ENCODE results near the gene ERBB2.

- TF ChIP-seq POLR2AphosphoS5 (IDR thresholded peaks at IDR 0.05; ENCODE audit: insufficient read depth in 1 of 2, low read depth in 1 of 2) (no peak), POLR2A (IDR thresholded peaks at IDR 0.05) (no peak)
These were observed 53.8 kb downstream of the ERBB2 start for GRCh38 chr17:39753514-39754160.

Measured in vagina (tissue), 2 donors.